ENCODE data around the gene ACOX2.

- TF ChIP-seq SNAI2 (CRISPR knock-in tag; IDR thresholded peaks at IDR 0.05), result no peak
- TF ChIP-seq PPARA (CRISPR knock-in tag; IDR thresholded peaks at IDR 0.05; ENCODE audit: borderline replicate concordance), result no peak
- no peak for TF ChIP-seq ZNF565 (CRISPR knock-in tag; conservative IDR thresholded peaks at IDR 0.05; ENCODE audit: low read depth)
Observed at GRCh38 chr3:58490860-58491501, 46.0 kb downstream of the ACOX2 start.

Data from SK-N-SH treated with all-trans-retinoic acid at 6 μM for 48 hours (cell line).